ENCODE data around the gene ANK2.

- TF ChIP-seq CTCF (IDR thresholded peaks at IDR 0.05) (no peak), POLR2A (IDR thresholded peaks at IDR 0.05) (no peak)
These were observed 240.3 kb downstream of the ANK2 start for GRCh38 chr4:113289766-113290165.

Measured in thyroid gland (tissue), 4 donors.